NCI-H1048 (cell line): Measurements from ENCODE around the gene BRAT1.

Source experiments
- DNase-seq: peaks from one replicate; lab custom pipeline; 2025; lab: John Stamatoyannopoulos, UW

Gene BRAT1

DNA sequence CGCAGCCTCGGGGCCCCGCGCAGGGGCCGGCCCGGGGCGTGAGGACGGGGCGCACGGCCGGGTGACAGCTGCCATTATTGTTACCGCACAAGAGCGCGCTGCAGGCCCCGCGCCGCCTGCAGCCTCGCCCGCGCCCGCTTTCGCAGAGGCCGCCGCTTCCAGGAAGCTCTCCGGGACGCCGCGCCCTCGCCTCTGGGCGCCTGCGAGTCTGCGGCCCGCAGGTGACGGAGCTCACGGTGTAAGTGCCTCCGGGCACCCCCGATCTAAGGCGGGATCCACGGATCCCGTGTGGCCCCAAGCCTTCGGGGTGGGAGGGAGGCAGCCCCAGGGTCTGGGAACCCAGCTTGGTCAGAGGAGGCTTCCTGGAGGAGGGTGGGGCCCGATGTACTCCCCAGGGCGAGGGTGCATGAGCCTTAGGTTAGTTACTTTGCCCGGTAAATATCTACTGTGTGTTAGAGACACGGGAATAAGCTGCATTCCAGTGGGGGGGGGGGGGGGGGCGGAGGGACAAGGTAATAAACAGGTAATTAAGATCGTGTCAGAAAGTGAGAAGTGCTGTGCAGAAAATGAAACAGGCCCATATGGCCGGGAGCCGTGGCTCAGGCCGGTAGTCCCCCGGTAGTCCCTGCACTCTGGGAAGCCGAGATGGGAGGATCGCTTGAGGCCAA, 4.1 kb upstream of the BRAT1 start:
- no peak for DNase-seq

DNA sequence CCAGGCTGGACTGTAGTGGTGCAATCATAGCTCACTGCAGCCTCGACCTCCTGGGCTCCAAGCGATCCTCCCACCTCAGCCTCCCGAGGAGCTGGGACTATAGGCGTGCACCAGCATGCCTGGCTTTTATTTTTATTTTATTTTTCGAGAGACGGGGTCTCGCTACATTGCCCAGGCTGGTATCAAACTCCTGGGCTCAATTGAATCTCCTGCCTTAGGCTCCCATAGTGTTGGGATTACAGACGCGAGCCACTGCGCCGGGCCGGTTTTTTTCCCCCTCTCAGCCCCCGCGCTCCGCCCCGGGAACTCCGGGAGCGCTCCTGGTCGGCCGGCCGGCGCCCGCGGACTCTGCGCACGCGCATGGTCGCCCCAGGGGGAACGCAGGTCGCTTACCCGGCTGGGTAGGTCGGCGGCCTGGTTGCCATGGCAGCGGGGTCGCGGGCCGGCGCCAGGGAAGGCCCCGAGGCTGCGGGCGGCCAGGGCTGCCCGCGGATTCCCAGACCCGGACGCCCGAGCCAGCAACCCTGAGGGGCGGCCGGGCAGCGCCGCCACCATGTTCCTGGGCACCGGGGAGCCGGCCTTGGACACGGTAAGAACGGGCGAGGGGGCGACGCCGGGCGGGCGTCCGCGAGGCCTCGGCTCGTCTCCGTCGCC, 3.4 kb upstream of the BRAT1 start, which contains the start of gene IQCE:
IQCE (plus strand) TSS at position 351 of the 654 bp plus-strand sequence; CDS start at position 554, 203 bp downstream.
- peak; percentile 56 for DNase-seq

DNA sequence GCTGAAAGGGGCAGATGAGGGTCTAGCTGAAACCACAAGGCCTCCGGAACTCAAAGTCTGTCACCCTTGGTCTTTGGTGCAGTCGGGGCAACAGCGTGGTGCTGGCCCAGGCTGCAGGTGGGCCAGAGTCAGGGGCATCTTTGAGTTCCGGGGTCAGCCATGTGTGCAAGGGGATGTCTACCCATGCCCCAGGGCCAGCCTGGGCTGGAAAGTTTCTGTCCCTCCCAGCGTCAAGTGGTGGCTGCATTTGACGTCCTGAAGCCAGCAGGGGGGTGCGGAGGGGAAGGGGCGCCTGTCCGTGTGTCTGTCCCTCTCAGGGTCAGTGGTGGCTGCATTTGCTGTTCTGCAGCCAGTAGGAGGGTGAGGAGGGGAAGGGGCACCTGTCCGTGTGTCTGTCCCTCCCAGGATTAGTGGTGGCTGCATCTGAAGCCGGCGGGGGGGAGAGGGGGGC, 638 bp downstream of the BRAT1 start:
- no peak for DNase-seq

DNA sequence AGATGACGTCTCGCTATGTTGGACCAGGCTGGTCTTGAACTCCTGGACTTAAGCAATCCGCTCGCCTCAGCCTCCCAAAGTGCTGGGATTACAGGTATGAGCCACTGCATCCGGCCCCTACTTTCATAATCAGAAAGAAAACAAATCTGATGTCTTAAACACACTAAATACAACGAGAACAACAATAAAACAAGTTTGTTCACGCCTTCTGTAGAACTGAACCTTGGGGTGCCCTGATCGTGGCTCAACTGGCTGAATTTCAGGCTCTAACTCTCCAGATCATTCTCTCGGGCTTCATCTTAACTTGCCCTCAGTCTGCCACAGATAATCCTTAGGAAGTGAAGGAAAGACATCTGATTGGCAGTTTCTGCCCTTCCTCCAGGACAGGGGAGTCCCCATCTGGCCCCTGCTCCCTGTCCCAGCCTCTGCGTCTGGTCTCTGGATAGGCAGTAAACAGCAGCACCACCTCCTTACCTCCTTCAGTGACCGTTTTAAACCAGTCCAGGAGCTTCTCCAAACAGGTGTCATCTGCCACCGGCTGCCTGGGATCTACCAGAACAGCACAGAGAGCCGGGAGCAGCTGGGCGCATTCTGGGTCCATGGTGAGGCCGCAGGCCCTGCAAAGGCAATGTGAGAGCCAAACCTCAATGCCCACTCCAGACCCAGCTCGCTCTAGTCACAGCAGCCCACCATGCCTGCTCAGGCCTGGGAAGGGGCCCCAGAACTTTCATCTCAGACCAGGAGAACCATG, 1.3 kb downstream of the BRAT1 start:
- DNase-seq = no peak

DNA sequence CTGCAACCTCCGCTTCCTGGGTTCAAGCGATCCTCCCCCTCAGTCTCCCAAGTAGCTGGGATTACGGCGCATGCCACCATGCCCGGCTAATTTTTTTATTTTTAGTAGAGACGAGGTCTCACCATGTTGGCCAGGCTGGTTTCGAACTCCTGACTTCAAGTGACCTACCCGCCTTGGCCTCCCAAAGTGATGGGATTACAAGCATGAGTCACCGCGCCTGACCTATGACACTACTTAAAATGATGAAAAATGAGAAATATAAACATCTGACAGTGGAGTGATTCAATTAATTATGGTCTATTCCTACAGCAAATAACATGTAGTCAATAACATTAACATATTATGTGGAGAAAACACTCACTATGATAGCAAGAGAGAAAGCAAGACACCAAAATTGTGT, 2.2 kb downstream of the BRAT1 start:
- no peak for DNase-seq

DNA sequence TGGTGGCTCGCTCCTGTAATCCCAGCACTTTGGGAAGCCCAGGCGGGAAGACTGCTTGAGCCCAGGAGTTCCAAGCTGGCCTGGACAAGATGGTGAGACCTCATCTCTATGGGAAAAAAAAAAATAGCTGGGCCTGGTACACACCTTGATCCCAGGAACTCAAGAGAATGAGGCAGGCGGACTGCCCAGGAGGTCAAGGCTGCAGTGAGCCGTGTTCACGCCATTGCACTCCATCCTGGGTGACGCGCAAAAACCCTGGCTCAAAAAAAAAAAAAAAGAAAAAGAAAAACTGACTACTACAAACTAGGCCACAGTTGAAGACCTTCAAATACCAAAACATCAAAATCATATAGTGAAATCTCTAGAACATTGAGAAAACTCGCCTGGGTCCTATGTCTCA, 3.9 kb downstream of the BRAT1 start:
- DNase-seq = no peak

DNA sequence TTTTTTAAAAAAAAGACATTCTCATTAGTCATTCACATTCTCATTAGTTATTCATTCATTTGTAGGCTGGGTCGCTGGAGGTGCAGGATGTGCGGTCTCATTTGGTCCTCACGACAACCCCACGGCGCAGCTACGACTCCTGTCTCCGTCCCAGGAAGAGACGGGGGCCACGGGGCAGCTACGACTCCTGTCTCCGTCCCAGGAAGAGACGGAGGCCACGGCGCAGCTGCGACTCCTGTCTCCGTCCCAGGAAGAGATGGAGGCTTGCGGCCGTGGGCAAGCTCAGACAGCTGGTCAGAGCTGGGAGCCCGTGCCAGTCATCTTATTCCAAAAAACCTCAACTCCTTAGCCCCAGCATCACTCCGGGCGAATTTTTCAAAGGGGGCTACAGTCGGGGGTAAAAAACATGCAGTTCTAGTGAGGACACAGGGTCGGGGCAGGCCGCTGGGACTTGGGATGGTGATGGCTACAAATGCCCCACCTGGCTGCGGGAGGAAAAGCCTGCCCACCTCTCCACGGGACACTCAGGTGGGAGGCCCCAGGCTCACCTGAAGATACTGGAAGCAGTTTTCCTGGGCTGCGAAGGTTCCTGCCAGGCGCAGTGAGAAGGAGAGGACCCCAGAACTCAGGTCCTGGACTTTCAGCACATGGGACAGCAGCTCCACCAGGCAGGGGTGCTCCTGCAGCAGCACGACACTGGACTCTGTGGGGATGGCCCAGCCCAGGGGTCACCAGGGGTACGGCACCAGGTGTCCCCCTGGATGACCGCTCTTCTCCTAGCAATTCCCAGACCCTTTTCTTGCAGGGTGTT, 8.3 kb downstream of the BRAT1 start:
- DNase-seq = no peak

GRCh38 chr7:2545746-2546425, 9.4 kb downstream of the BRAT1 start:
- no peak for DNase-seq

DNA sequence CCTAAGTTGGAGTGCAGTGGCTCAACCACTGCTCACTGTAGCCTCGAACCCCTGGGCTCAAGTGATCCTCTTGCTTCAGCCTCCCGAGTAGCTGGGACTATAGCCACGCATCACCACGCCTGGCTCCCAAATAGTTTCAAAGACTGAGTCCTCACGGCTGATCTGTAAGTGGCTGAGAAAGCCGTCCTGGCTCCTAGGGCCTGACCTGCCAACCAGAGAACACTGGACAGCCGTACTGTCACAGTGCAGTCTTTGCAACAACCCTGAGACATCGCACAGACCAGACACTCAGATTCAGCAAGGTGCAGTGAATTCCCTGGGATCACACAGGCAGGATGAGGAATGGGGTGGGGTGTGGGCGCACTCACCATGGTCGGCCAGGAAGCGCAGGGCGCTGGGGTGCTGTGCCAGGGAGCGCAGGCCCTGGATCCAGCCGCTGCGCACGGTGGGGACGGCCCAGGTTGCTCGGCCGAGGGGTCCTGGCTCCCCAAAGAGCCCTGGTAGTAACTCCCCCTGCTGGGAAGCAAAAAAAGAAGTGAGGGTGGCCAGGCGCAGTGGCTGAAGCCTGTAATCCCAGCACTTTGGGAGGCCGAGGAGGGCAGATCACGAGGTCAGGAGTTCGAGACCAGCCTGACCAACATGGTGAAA, 10.7 kb downstream of the BRAT1 start:
- no peak for DNase-seq

DNA sequence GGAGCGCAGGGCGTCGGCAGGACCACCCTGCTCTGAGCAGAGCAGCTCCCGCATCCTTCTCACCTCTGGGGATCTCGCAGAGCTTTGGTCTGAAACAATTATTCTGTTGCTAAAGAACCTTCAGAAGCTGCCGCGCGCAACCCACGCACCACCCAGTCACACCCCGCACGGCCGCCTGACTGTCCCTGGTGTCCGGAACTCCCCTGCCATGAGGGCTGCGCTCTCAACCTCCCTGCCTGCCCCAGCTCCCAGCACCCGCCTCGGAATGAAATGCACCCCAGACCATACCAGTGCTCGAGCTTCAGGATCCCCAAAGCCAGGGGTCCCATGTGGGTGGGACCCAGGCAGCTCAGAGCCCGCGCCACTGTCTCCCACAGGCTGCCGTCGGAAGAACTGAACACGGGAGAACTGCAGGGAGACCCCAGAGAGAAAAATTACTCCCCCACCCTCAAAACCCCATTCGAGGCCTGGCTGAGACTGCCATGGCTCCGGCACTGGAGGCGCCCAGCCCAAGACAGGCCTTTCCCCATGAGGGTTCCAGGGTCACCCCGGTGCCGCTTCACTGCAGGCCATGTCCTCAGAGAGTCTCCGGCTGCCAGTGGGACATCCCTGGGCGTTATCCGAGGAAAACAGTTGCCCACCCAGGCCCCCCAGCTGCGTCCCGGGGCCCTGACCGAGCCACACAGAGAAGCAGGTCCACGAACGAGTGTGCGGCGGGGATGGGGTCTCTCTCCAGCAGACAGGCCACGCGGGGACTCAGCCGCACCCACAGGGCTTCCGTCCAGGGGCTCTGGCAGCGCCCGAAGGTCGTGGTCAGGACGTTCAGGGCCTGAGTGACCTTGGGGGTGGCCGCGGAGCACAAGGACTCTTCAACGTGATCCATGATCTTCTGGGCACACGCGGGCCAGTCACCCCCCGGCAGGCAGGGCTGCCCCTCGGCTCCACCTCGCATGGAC, 12.1 kb downstream of the BRAT1 start:
- DNase-seq = no peak

DNA sequence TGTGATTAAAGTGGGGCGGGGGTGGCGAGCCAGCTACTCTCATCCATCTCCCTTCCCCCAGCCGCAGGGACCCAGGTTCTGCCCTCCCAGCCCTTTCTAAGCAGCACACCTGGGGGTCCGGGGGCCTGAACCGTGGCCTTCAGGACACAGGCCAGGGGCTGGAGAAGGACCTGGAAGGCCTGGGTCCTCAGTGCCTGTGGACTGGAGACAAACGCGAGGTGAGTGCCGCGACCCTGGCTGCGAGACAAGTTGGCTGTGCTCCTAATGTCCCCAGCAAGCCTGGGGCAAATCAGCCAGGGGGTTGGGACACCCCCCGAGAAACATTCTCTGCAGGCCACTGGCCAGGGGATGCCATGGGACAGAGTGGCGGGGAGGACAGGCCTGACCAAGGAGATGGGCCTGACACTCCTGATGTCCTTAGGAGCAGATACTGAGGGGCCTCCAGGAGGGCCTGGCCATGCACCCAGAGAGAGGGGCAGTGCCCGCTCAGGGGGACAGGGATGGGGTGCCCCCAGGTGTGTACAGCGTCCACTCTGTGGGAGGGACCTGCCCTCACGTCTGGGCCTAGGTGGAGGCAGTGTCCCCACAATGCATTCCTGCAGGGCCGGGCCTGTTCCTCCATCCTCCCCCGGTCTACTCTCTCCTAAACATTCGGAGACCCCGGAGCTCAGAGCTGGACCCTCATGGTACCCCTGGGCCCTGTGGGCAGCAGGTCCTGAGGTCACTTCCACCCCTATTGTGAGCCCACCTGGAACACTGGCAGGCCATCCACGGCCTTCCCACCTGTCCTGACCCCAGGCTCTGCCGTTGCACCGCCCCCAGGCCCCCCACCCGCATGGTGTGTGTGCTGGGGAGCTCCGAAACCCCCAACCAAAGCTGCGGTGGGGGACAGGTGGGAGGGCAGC, 13.1 kb downstream of the BRAT1 start:
- no peak for DNase-seq

- DNase-seq = no peak
Observed at GRCh38 chr7:2541291-2542010, 13.9 kb downstream of the BRAT1 start.

DNA sequence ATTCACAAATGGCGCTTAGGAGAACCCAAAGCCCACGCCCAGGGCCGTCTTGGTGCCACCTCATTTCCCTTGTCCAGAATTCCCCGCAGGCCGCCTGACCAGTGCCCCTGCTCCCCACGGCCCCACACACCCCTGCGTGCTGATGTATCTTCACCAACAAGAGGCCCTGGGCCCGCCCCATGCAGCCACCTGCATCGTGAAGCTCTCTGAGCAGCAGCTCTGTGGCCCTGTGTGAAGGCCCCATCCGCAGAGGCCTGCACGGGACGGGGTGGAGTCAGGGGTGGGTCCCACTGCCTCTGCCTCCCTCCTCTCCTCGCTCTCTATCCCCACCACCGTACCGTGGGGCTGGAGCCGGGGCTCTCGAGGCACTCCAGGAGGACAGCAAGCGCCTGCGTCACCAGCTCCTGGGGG, 14.7 kb downstream of the BRAT1 start:
- no peak for DNase-seq

DNA sequence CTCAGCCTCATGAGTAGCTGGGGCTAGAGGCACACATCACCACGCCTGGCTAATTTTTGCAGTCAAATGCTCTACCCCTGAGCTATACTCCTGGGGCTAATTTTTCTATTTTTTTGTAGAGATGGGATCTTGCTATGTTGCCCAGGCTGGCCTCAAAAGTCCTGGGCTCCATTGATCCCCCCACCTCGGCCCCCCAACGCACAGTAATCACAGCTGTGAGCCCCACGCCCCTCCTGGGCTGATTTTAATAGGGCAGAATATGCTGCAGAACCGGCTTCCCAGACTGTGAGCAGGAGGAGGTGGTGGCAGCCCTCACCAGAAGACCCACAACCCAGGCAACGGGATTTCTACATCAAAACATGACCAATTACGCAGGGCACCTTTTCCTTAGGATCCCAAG, 15.2 kb downstream of the BRAT1 start:
- no peak for DNase-seq

- no peak for DNase-seq
Observed at GRCh38 chr7:2539031-2539911, 16.1 kb downstream of the BRAT1 start.

DNA sequence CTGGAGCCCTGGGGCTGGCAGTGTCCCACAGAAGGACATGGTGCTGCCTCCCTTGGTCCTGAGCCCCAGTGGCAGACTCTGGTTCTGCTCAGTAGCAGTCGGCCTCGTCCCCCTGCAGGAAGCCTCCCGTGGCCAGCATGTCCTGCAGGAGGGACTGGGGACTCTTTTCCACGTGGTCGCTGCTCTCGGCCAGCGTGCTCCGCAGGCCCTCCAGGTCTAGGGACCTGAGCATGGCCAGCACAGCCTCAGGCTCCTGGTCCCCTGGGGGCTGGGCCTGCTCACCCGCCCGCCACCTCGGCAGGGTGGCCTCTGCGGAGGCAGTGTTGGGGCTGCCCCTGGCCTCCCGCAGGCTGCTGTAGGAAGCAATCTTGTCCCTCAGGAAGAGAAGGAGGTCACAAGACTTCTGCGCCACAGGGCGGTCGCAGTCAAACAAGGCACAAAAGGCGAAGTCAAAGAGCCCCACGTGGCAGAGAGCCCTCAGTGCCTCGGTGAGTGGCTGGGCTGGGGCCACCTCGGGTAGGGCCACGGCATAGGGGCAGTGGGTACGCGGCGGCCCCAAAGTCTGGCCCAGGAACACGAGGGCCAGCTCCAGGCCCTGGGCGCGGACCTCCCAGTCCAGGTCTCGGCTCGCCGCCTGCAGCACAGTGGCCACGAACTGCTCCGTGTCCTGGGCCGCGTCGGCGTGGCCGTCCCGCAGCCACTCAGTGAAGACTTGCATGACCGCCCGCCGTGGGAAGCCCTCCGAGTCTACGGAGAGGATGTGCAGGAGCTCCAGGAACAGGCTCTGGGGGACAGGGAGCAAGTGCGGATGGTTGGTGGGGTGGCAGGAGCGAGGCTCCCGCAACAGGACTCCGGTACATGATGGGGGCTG, 17.1 kb downstream of the BRAT1 start:
- no peak for DNase-seq
